MCF 10A (cell line): ENCODE data around the gene POSTN. TPM values are rescaled to one million over a fixed set of nuclear protein-coding genes. Genes with fewer than 3 reads are reported as not detected.

Experiments used
- BruUV-seq: library from RNA; stranded (reverse); fragments of 400-500 nt; replicated peaks from 2 replicates; lab custom pipeline; 2021; lab: Mats Ljungman, UMichigan
- CTCF ChIA-PET: fragments of 300-600 bp; sonication (Branson Sonifier 250); formaldehyde crosslinking; extraction: SDS; loops from one replicate; lab custom pipeline; 2021; ENCODE audit warnings: antibody characterized with exemption, inconsistent platforms; lab: Yijun Ruan, JAX
- POLR2A ChIA-PET: fragments of 300-600, 350-650 bp; sonication (Branson Sonifier 250); formaldehyde crosslinking; extraction: SDS; loops from one replicate; lab custom pipeline; 2020; ENCODE audit warnings: antibody characterized with exemption, inconsistent platforms; lab: Yijun Ruan, JAX
- DNase-seq: peaks from one replicate; pipeline ENCODE4 v3.0.0-alpha.2; 2018; ENCODE audit not compliant: unreplicated experiment
- H3K27ac Mint-ChIP-seq: one replicate; pipeline ENCODE4 v1.8.0; 2022; ENCODE audit warnings: mild to moderate bottlenecking, low read depth, mixed read lengths; ENCODE audit not compliant: unreplicated experiment
- H3K27me3 Mint-ChIP-seq: one replicate; pipeline ENCODE4 v1.8.0; 2022; ENCODE audit warnings: mixed read lengths; ENCODE audit not compliant: insufficient read depth, unreplicated experiment
- H3K36me3 Mint-ChIP-seq: one replicate; pipeline ENCODE4 v1.8.0; 2022; ENCODE audit warnings: mild to moderate bottlenecking, moderate library complexity, mixed read lengths; ENCODE audit not compliant: insufficient read depth, unreplicated experiment
- H3K4me1 Mint-ChIP-seq: one replicate; pipeline ENCODE4 v1.8.0; 2022; ENCODE audit warnings: mixed read lengths; ENCODE audit not compliant: insufficient read depth, unreplicated experiment
- H3K4me3 Mint-ChIP-seq: one replicate; pipeline ENCODE4 v1.8.0; 2022; ENCODE audit warnings: mild to moderate bottlenecking, moderate library complexity, mixed read lengths; ENCODE audit not compliant: unreplicated experiment
- H3K9me3 Mint-ChIP-seq: one replicate; pipeline ENCODE4 v1.8.0; 2022; ENCODE audit warnings: mixed read lengths; ENCODE audit not compliant: unreplicated experiment
- intact Hi-C: fragments of 100-400 bp; cut with micrococcal nuclease; formaldehyde crosslinking; loops from 2 replicates; pipeline ENCODE4 v1.14.1; 2022
- total RNA-seq: library from RNA; stranded (reverse); gene quantifications from 2 replicates; pipeline ENCODE4 v1.2.3, GENCODE V29; 2022
- TF ChIP-seq, protein P1 (sequence below): fragments of 200-600 bp; IDR thresholded peaks from one replicate; pipeline ENCODE4 v1.8.0; 2022; ENCODE audit warnings: antibody characterized with exemption, mild to moderate bottlenecking; ENCODE audit not compliant: unreplicated experiment

The POSTN gene
- total RNA-seq, 1 experiment from 2014 or later, result 73.0 TPM

DNA sequence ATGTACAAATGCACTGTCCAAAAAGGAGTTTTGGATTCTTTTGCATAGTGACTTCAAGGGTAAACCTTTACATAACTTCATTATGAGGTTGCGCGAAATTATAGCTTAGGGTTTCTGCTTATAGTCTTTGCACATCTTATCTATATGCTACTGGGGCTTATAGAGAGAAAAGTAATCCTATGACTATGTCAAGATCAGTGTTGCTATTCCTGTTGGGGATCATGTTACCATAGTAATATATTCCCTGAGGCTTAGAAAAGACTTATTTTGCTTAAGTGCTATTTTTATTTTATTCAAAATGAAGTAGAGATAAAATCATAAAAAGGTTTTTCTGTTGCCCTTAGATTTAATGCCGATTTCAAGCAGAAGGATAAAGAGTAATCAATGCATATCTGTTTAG, 14.7 kb upstream of the POSTN start:
- BruUV-seq, result no TSS peak
- ChIA-PET CTCF (no interaction called here), POLR2A (no interaction called here)
- peaks cover 16% of the 10 kb centered on the region for H3K4me1 Mint-ChIP-seq
- no peak overlapping the region for H3K27ac Mint-ChIP-seq
- no peaks in the 10 kb centered on the region for H3K27me3 Mint-ChIP-seq
- no peak overlapping the region for H3K4me3 Mint-ChIP-seq
- no peak for DNase-seq
- H3K9me3 Mint-ChIP-seq, result no peaks in the 10 kb centered on the region
- H3K36me3 Mint-ChIP-seq, result no peaks in the 10 kb centered on the region
- TF ChIP-seq, protein P1, sequence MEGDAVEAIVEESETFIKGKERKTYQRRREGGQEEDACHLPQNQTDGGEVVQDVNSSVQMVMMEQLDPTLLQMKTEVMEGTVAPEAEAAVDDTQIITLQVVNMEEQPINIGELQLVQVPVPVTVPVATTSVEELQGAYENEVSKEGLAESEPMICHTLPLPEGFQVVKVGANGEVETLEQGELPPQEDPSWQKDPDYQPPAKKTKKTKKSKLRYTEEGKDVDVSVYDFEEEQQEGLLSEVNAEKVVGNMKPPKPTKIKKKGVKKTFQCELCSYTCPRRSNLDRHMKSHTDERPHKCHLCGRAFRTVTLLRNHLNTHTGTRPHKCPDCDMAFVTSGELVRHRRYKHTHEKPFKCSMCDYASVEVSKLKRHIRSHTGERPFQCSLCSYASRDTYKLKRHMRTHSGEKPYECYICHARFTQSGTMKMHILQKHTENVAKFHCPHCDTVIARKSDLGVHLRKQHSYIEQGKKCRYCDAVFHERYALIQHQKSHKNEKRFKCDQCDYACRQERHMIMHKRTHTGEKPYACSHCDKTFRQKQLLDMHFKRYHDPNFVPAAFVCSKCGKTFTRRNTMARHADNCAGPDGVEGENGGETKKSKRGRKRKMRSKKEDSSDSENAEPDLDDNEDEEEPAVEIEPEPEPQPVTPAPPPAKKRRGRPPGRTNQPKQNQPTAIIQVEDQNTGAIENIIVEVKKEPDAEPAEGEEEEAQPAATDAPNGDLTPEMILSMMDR, result no peak
- intact Hi-C loops, result no loop called here

DNA sequence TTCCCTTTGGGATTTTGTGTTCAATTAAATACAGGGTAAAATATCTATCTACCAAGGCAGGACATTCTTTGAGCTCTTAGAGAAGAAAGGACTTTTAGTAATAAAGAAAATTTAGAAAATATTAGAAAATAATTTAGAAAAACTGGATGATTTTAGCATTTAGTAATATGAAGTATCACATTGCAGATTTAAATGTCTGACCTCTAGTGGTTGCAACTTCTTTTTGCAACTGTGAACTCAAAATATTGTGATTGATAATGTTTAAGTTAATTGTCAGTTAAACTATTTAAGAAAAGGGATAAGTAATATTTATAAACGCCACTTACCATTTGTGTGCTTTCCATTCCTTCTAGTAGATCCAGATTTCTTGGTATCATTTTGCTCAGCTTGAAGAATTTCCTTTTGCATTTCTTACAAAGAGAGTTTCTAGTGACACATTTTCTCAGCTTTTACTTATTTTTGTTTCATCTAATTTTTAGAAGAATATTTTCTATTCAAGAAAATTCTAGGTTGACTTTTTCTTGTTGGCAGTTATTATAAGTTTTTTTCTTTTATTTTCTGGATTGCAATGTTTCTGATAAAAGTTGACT, 10.3 kb upstream of the POSTN start:
- ChIA-PET POLR2A (no interaction called here), CTCF (interaction anchor here (0.6 to 11.5 kb wide), 12 partner anchors 9 to 601 kb away, joined by 3 to 103 read pairs (median 3); partner anchors contain the start of gene CSNK1A1L)
- TF ChIP-seq, protein P1, result peak; percentile 46
- Mint-ChIP-seq H3K27me3 (no peaks in the 10 kb centered on the region), H3K4me3 (no peak overlapping the region), H3K4me1 (no peaks in the 10 kb centered on the region), H3K9me3 (no peaks in the 10 kb centered on the region), H3K36me3 (no peaks in the 10 kb centered on the region), H3K27ac (no peak overlapping the region)
- DNase-seq, result peak; percentile 11
- intact Hi-C loops, result loop anchor here (1.0 kb wide), 1 partner anchor 535 kb away; no protein-coding TSS in a partner anchor
- BruUV-seq, result no TSS peak

DNA sequence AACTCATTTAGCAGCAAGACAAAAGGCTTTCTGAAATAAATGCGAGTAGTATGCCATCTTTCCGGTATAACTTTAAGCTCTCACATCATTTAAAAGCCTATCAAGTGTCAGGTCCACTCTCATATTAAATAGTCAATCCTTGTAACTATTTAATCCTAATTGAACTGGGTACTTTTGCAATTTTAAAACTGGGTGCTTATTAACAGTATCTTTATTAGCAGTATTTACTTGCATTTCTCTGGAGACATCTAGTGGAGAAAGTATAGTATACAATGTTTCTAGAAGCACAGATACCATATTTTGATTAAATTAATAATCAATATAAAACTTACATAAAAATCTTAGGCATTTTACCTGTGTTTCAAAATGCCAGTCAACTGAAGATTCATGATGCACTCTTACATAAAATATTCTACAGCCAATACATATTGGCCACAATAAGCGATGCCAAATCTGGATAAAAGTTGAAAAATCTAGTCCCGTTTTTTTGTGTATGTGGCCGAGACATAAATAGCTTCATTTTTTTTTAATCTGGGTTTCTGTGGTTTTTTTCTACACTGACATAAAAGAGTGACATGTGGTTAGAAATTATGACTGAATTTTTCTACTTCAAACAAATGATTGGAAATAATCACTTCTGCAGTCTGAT, 4.3 kb upstream of the POSTN start:
- H3K4me3 Mint-ChIP-seq, result no peak overlapping the region
- no peaks in the 10 kb centered on the region for H3K4me1 Mint-ChIP-seq
- DNase-seq, result peak; percentile 42
- ChIA-PET POLR2A (no interaction called here), CTCF (interaction anchor here (0.6 to 11.5 kb wide), 19 partner anchors 10 to 1012 kb away, joined by 3 to 103 read pairs (median 3); partner anchors contain the start of gene CSNK1A1L)
- no peaks in the 10 kb centered on the region for H3K36me3 Mint-ChIP-seq
- no peaks in the 10 kb centered on the region for H3K9me3 Mint-ChIP-seq
- no peak overlapping the region for H3K27ac Mint-ChIP-seq
- no TSS peak for BruUV-seq
- intact Hi-C loops, result loop anchor here (1.0 kb wide), 2 partner anchors 494 to 529 kb away; no protein-coding TSS in a partner anchor
- H3K27me3 Mint-ChIP-seq, result no peaks in the 10 kb centered on the region
- TF ChIP-seq, protein P1, result peak; percentile 61
